GM21529 (cell line): ENCODE data around the gene GATD1.
A peak's percentile ranks its signal among the peaks of the same experiment; 100 is the strongest.

Source experiments
- ATAC-seq: cut with Tn5 transposase; IDR thresholded peaks from one replicate; pipeline ENCODE4 v1.9.1; 2021; ENCODE audit not compliant: unreplicated experiment

The GATD1 gene

DNA sequence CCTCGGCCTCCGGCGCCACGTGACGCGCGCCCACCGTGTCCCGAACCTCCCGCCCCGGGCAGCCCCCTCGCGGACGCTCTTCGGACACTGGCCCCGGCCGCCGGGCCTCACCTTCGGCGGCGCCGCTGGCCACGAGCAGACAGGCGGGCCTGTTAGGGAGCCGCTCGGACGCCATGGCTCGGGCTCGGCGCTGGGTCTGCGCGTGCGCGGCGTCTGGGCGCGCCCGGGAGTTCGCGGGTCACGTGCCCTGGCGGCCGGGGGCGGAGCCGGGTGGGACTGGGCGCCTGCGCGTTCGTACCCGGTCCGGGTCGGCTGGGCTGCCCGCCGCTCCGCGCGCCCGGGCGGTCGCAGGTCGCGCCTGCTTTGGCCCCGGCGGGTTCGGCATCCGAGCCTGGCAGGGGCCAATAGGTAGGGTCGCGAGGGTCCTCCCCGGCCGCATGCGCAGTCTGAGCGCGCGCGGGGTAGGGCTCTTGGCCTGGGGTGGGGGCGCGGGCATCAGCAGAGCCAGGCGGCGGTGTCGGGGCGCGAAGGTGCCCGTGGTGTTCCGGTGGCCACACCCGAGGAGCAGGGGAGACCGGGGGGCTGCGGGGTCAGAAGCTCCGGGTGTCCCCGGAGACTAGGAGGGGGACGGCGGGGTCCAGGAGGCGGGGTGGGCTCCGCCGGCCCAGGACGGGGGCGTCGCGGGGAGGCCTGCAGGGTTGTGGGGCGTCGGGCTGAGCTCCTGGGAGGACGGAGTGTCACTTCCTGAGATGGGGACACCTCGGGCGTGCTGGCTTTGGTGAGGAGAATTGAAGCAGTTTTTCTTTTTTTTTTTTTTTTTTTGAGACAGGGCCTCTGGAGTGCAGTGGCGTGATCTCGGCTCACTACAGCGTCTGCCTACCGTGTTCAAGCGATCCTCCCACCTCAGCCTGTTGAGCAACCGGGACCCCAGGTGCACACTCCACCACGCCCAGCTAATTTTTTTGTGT is at the start of gene GATD1:
Gene GATD1, minus strand, starts transcription at position 200 of the 968 bp plus-strand sequence. Its CDS starts 25 bp downstream, at position 175.
- peak; percentile 69 for ATAC-seq

- no peak for ATAC-seq
These were observed 49.5 kb upstream of the GATD1 start for GRCh38 chr11:826836-827145.

GRCh38 chr11:826227-826621 is 48.9 kb upstream of the GATD1 start:
- ATAC-seq = no peak

DNA sequence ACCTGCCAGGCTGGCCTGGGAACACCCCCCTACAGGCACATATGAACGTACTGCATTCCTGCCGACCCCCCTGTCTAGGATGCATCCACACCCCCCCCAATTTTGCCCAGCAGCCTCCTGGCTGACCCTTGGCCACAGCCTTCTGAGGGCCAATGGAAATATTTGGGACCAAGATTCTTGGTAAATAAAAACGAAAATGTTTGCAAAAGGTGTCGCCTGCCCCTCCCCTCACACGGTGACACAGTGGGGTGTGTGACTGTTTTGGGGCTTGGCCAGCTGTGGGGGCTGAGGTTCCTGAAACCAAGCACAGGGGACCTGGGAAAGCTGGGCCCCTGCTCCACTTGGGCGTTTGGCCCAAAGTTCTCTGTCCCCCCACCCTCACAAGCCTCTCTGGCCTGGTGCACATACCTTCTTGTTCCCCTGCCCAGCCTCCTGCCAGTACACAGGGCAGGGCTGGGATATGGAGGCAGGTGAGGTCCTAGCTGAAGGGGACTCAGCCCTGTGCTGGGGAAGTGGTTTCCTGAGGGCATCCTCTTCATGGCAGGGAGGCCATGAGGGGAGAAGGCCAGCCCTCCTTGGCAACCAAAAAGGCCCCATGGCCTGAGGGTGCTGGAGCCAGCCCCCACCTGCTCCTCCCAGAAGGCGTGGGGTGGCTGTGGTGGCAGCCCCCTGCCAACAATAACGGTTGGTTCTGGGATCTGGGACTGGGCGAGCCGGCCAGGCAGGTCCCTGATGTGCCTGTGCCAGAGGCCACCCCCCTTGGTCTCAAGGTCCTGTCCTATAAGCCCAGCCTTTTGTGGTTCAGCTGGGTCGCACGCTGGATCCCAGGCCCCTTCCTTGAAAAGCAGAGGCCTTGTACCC is 48.3 kb upstream of the GATD1 start:
- no peak for ATAC-seq

DNA sequence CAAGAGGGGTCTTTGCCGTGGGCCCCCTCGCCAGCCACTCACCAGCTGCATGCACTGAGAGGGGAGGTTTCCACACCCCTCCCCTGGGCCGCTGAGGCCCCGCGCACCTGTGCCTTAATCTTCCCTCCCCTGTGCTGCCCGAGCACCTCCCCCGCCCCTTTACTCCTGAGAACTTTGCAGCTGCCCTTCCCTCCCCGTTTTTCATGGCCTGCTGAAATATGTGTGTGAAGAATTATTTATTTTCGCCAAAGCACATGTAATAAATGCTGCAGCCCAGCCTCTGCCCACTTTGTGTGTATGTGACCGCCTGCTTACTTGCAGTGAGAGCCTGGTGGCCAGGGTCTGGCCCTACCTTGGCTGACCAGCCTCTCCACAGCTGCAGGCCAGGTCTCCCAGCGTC is 47.7 kb upstream of the GATD1 start:
- no peak for ATAC-seq

DNA sequence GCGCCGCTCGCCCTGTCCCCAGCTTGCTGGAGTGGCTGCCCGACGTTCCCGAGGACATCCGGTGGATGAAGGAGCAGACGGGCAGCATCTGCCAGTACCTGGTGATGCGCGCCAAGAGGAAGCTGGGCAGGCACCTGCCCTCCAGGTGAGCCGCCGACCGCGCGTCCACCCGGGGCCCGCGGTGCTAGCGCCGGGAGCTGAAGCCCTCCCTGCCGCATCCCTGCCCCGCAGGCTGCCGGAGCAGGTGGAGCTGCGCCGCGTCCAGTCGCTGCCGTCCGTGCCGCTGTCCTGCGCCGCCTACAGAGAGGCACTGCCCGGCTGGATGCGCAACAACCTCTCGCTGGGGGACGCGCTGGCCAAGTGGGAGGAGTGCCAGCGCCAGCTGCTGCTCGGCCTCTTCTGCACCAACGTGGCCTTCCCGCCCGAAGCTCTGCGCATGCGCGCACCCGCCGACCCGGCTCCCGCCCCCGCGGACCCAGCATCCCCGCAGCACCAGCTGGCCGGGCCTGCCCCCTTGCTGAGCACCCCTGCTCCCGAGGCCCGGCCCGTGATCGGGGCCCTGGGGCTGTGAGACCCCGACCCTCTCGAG is 47.1 kb upstream of the GATD1 start:
- ATAC-seq = no peak

GRCh38 chr11:823441-824291 is 46.4 kb upstream of the GATD1 start:
- ATAC-seq = no peak

DNA sequence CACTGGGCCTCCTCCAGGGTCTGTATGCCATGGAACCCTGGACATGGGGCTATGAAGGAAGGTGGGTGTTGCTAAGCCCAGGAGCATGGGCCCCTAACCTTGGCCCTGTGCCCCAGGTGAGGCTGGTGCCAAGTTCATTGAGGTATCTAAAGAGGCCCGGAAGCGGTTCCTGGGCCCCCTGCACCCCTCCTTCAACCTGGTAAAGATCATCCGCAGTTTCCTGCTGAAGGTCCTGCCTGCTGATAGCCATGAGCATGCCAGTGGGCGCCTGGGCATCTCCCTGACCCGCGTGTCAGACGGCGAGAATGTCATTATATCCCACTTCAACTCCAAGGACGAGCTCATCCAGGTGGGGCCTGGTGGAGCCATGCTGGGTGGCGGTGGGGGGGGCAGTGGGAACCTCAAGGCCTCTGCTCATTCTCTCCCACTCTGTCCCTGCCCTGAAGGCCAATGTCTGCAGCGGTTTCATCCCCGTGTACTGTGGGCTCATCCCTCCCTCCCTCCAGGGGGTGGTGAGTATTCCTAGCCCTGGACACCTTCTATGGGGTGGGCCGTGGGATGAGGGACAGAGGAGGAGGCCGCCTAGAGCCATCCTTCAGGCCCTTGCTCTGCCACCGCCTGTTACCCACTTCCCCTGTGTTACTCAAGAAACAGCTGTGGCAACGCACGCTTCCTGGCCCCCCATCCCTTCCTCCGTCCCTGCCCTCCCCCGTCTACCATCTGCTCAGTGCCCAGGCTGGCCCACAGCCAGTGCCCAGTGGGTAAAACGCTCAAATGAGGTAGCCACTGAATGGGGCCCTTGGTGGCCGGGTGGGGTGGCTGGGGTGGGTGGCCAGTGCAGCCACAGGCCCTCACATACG is 44.5 kb upstream of the GATD1 start:
- no peak for ATAC-seq

DNA sequence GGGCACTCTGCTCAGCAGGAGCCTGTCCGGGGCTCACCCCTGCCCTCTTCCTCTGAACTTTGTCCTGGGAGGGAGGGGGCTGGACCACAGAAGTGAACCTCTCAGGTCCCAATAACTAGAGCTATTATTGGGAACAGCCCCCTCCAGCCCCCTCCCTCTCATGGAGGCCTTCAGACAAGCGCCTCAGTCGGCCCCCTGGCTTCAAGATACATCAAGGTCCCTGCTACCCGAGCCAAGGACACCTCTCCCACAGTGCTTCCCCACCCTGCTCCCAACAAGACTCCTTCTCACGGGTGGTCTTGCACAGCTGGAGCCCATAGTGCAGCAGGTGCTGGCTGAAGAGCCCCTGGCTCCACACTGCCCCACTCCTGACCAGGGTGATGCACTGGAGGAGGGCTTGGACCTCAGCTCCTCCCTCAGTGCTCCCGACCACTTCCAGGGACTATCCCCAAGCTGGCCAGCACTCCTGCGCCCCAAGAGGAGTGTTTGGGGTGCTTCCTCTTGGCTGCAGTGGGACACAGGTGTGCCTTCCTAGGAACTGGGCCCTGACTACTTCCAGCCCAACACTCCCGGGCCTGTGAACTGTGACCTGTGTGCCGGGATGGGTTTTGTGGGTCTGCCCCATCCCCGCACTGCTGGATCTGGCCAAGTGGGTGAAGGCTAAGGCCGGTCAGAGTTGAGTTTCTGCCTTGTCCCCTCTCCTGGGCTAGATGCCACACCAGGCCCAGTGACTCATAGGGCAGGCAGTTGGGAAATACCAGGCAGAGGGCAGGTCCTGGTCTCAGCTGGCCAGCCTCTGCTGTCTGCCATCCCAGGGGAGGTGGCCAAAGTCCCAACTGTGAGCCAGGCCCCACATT is 43.6 kb upstream of the GATD1 start:
- no peak for ATAC-seq

DNA sequence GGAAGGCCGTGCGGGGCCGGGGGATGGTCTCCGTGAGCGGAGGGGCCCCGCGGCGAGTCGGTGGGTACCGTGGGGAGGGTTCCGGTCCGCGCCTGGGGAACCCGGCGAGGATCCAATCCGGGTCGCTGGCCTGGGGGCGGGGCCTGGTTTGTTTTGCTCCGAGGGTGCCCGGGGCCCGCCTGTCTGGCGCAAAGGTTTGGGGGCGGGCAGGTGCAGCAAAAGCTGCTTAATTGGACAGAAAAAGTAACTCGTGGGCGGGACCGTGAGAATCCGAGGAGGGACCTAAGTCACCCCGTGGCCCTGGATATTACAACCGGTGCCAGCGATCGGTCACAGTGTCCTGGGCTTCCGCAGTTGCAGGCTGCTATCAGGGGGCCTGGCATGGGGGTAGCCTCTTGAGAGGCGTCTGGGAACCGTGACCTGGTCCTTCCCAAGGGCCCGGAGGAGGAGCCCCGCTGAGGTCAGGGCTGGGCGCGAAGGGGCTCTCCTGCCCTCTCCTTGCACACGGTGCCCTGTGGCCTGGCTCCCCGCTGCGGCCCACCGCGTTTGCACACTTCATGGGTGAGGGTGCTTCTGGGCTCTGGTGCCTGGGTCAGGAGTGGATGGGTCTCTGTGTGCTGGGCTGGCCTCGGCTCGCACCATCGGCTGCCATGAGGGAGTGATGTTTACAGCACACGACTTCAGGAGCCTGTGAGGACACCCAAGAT is 42.8 kb upstream of the GATD1 start:
- ATAC-seq = peak; percentile 69

- peak; percentile 62 for ATAC-seq
These were observed 42.0 kb upstream of the GATD1 start for GRCh38 chr11:819129-819931.

DNA sequence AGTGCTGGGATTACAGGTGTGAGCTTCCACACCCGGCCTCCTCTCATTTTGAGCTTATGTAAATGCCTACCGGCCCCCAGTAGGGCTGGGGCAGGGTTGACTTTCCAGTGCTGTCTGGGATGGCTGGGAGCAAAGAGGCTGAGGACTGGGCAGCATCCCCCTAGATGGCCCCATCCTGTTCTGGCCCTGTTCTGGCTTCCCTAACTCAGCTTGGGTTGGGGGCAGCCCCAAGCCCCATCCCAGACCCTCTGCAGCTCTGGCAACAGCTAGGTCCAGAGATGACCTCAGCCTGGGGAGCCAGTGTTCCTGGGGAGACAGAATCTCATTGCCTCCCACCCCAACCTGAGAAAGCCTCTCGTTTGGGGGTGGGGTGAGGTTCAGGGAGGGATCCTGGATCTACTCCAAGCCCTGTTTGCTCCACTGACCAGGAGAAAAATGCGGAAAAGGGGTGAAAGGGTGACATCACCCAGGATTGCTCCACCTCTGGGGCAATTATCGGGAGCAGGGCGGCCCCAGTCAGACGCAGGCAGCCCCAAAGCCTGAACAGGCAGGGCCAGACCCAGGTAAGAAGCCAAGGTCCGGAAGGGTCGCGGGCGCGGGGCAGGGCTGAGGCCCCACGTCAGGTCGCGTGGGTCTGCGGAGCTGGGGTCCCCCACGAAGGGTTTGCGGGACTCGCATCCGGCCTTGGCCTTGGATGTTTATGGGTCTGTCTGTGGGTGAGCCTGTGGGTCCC is 41.3 kb upstream of the GATD1 start, which contains the start of gene PNPLA2:
Gene PNPLA2, plus strand, starts transcription at position 519 of the 733 bp plus-strand sequence. CDS start 805 bp downstream, outside the sequence.
- no peak for ATAC-seq

- no peak for ATAC-seq
These were observed 39.1 kb upstream of the GATD1 start for GRCh38 chr11:816433-816779.

GRCh38 chr11:815675-816432 is 38.6 kb upstream of the GATD1 start:
- ATAC-seq = no peak

GRCh38 chr11:813456-814096 is 36.3 kb upstream of the GATD1 start:
- ATAC-seq = no peak
